Natural killer cell (primary cell): ENCODE data around the gene INPP5A. TPM values are rescaled to one million over a fixed set of nuclear protein-coding genes. Genes with fewer than 3 reads are reported as not detected.

Experiments used
- ATAC-seq, 3 donors: fragments of 150-1000 bp in 2 of 3; fragments of 200-7000 bp in 1 of 3; cut with Tn5 transposase; 1 replicate in 1 of 3; 2 replicates in 2 of 3; pipeline ENCODE4 v1.10.0; 2021; ENCODE audit warnings: mild to moderate bottlenecking in 2 of 3, moderate library complexity in 2 of 3
- DNase-seq, 2 donors: peaks; one replicate each; pipeline versions ENCODE4 v3.0.0 to v3.0.0-alpha.2; 2013 to 2021; ENCODE audit warnings: mixed read lengths in 1 of 2
- H3K27ac ChIP-seq: one replicate; pipeline ENCODE4 v1.5.1; 2013; ENCODE audit warnings: mild to moderate bottlenecking, low read length
- H3K27me3 ChIP-seq: one replicate; pipeline ENCODE4 v1.6.1; 2013; ENCODE audit warnings: low read length; ENCODE audit not compliant: control insufficient read depth, insufficient read depth
- H3K36me3 ChIP-seq: one replicate; pipeline ENCODE4 v1.6.1; 2013; ENCODE audit warnings: low read length; ENCODE audit not compliant: control insufficient read depth, insufficient read depth
- H3K4me1 ChIP-seq: one replicate; pipeline ENCODE4 v1.6.1; 2013; ENCODE audit warnings: low read length; ENCODE audit not compliant: control insufficient read depth, insufficient read depth
- H3K4me3 ChIP-seq: one replicate; pipeline ENCODE4 v1.5.1; 2013; ENCODE audit warnings: low read length
- H3K9me3 ChIP-seq: one replicate; pipeline ENCODE4 v1.6.1; 2013; ENCODE audit warnings: low read length; ENCODE audit not compliant: control insufficient read depth, insufficient read depth
- H3K27ac Mint-ChIP-seq, 2 donors: one replicate each; pipeline ENCODE4 v1.8.0; 2022; ENCODE audit warnings: mild to moderate bottlenecking in 2 of 2, mixed read lengths in 2 of 2, moderate library complexity in 1 of 2
- H3K27me3 Mint-ChIP-seq, 2 donors: one replicate each; pipeline ENCODE4 v1.8.0; 2022; ENCODE audit warnings: low read depth in 2 of 2, mixed read lengths in 2 of 2
- H3K36me3 Mint-ChIP-seq: one replicate; pipeline ENCODE4 v1.8.0; 2022; ENCODE audit warnings: mixed read lengths
- H3K4me1 Mint-ChIP-seq, 2 donors: one replicate each; pipeline ENCODE4 v1.8.0; 2022; ENCODE audit warnings: mixed read lengths in 2 of 2
- H3K4me3 Mint-ChIP-seq: one replicate; pipeline ENCODE4 v1.8.0; 2022; ENCODE audit warnings: mild to moderate bottlenecking, moderate library complexity, mixed read lengths
- H3K9me3 Mint-ChIP-seq, 2 donors: one replicate each; pipeline ENCODE4 v1.8.0; 2022; ENCODE audit warnings: mixed read lengths in 2 of 2
- CTCF ChIP-seq: fragments of 200-600 bp; IDR thresholded peaks from one replicate; pipeline ENCODE4 v1.8.0; 2022; ENCODE audit warnings: antibody characterized with exemption
- WGBS: methylation state at CpG from one replicate; pipeline ENCODE4 v1.1.7; 2013; ENCODE audit warnings: missing lambda C conversion rate; ENCODE audit not compliant: insufficient coverage; 5-methylcytosine and 5-hydroxymethylcytosine counted together
- intact Hi-C: fragments of 100-400 bp; cut with micrococcal nuclease; formaldehyde crosslinking; loops from one replicate; pipeline ENCODE4 v1.14.2; 2022
- total RNA-seq, 4 donors: library from RNA; stranded (reverse); fragments of 120-200 nt in 1 of 4; gene quantifications; one replicate each; pipeline versions ENCODE4 v1.2.3 to v1.2.4, GENCODE V29; 2013 to 2022

INPP5A gene
- total RNA-seq, 3 donors from 2014 or later (not counting 1 experiment from before 2014, with no cell fraction given), result 12.6 to 38.6 (median 18.6) TPM

GRCh38 chr10:132556994-132557441 lies 19.4 kb downstream of the INPP5A start:
- ATAC-seq (no peak), DNase-seq (no peak)
- Mint-ChIP-seq H3K4me3 (peak overlapping the region; percentile 38), H3K27ac (no peak overlapping the region), H3K4me1 (peaks cover 18 to 24% of the 10 kb centered on the region in 2 donors), H3K27me3 (peaks cover 11 to 22% of the 10 kb centered on the region in 2 donors), H3K9me3 (no peaks in the 10 kb centered on the region), H3K36me3 (no peaks in the 10 kb centered on the region)
- intact Hi-C loops, result loop anchor here (5.0 kb wide), 2 partner anchors 35 to 60 kb away; no protein-coding TSS in a partner anchor
- H3K9me3 ChIP-seq, result peaks cover 7% of the 10 kb centered on the region
- H3K4me3 ChIP-seq, result no peak overlapping the region
- no peak overlapping the region for H3K27ac ChIP-seq
- H3K4me1 ChIP-seq, result peaks cover 35% of the 10 kb centered on the region
- no peak for TF ChIP-seq CTCF
- H3K36me3 ChIP-seq, result no peaks in the 10 kb centered on the region
- H3K27me3 ChIP-seq, result no peaks in the 10 kb centered on the region
- WGBS, result 98% methylated on average over 18 of the region's 18 CpGs

GRCh38 chr10:132557696-132558515 lies 20.3 kb downstream of the INPP5A start:
- H3K27ac ChIP-seq, result no peak overlapping the region
- no peak for TF ChIP-seq CTCF
- H3K4me3 ChIP-seq, result no peak overlapping the region
- Mint-ChIP-seq H3K36me3 (no peaks in the 10 kb centered on the region), H3K27me3 (peaks cover 11 to 22% of the 10 kb centered on the region in 2 donors), H3K27ac (no peak overlapping the region), H3K9me3 (no peaks in the 10 kb centered on the region), H3K4me3 (no peak overlapping the region), H3K4me1 (peaks cover 18 to 27% of the 10 kb centered on the region in 2 donors)
- no peaks in the 10 kb centered on the region for H3K36me3 ChIP-seq
- WGBS, result 94% methylated on average over 33 of the region's 33 CpGs
- H3K27me3 ChIP-seq, result no peaks in the 10 kb centered on the region
- DNase-seq (no peak), ATAC-seq (no peak)
- peaks cover 31% of the 10 kb centered on the region for H3K4me1 ChIP-seq
- H3K9me3 ChIP-seq, result peaks cover 7% of the 10 kb centered on the region
- intact Hi-C loops, result loop anchor here (5.0 kb wide), 2 partner anchors 34 to 59 kb away; no protein-coding TSS in a partner anchor

GRCh38 chr10:132558516-132559413 lies 21.2 kb downstream of the INPP5A start:
- H3K9me3 Mint-ChIP-seq, result no peaks in the 10 kb centered on the region
- no peak overlapping the region for H3K4me3 Mint-ChIP-seq
- intact Hi-C loops, result loop anchor here (5.0 kb wide), 2 partner anchors 34 to 59 kb away; no protein-coding TSS in a partner anchor
- H3K4me1 Mint-ChIP-seq, result peaks cover 25 to 35% of the 10 kb centered on the region in 2 donors
- TF ChIP-seq CTCF, result no peak
- DNase-seq (no peak), ATAC-seq (no peak)
- Histone ChIP-seq H3K27me3 (no peaks in the 10 kb centered on the region), H3K27ac (no peak overlapping the region), H3K4me3 (no peak overlapping the region), H3K9me3 (peaks cover 7% of the 10 kb centered on the region), H3K4me1 (peaks cover 34% of the 10 kb centered on the region), H3K36me3 (no peaks in the 10 kb centered on the region)
- H3K27ac Mint-ChIP-seq, result no peak overlapping the region
- peaks cover 13 to 22% of the 10 kb centered on the region in 2 donors for H3K27me3 Mint-ChIP-seq
- no peaks in the 10 kb centered on the region for H3K36me3 Mint-ChIP-seq
- WGBS, result 94% methylated on average over 32 of the region's 32 CpGs
